ENCODE measurements around the gene RNF213.
"Not testable (repeated sequence)": the region's sequence is repeated elsewhere in the genome, so short reads cannot be mapped to it uniquely, and the experiment has no call there.

RNF213 gene

GRCh38 chr17:80295146-80295545 lies 34.5 kb downstream of the RNF213 start:
- no peak for DNase-seq (ENCODE audit: low spot score)

- DNase-seq (ENCODE audit: low spot score): no peak
These were observed 34.9 kb downstream of the RNF213 start for GRCh38 chr17:80295559-80295958.

GRCh38 chr17:80296221-80296620 lies 35.6 kb downstream of the RNF213 start:
- DNase-seq (ENCODE audit: low spot score): no peak

- DNase-seq (ENCODE audit: low spot score): no peak
These were observed 37.4 kb downstream of the RNF213 start for GRCh38 chr17:80297996-80298560.

GRCh38 chr17:80299350-80300100 lies 38.9 kb downstream of the RNF213 start:
- not testable (repeated sequence) for DNase-seq (ENCODE audit: low spot score)

GRCh38 chr17:80300756-80301155 lies 40.1 kb downstream of the RNF213 start:
- not testable (repeated sequence) for DNase-seq (ENCODE audit: low spot score)

- DNase-seq (ENCODE audit: low spot score): no peak
These were observed 43.2 kb downstream of the RNF213 start for GRCh38 chr17:80303824-80304223.

GRCh38 chr17:80307994-80308691 lies 47.5 kb downstream of the RNF213 start:
- no peak for DNase-seq (ENCODE audit: low spot score)

- no peak for DNase-seq (ENCODE audit: low spot score)
These were observed 48.3 kb downstream of the RNF213 start for GRCh38 chr17:80308692-80309517.

GRCh38 chr17:80311216-80311827 lies 50.7 kb downstream of the RNF213 start:
- DNase-seq (ENCODE audit: low spot score): no peak

GRCh38 chr17:80312621-80313135 lies 52.0 kb downstream of the RNF213 start:
- DNase-seq (ENCODE audit: low spot score): no peak

GRCh38 chr17:80313160-80313829 lies 52.6 kb downstream of the RNF213 start:
- no peak for DNase-seq (ENCODE audit: low spot score)

GRCh38 chr17:80313946-80314345 lies 53.3 kb downstream of the RNF213 start:
- not testable (repeated sequence) for DNase-seq (ENCODE audit: low spot score)

GRCh38 chr17:80315517-80316182 lies 55.0 kb downstream of the RNF213 start:
- no peak for DNase-seq (ENCODE audit: low spot score)

- DNase-seq (ENCODE audit: low spot score): no peak
These were observed 55.8 kb downstream of the RNF213 start for GRCh38 chr17:80316431-80316830.

- DNase-seq (ENCODE audit: low spot score): no peak
These were observed 56.5 kb downstream of the RNF213 start for GRCh38 chr17:80316927-80317705.

- DNase-seq (ENCODE audit: low spot score): no peak
These were observed 57.0 kb downstream of the RNF213 start for GRCh38 chr17:80317706-80317980.

GRCh38 chr17:80318166-80318565 lies 57.5 kb downstream of the RNF213 start:
- DNase-seq (ENCODE audit: low spot score): no peak

- DNase-seq (ENCODE audit: low spot score): no peak
These were observed 58.8 kb downstream of the RNF213 start for GRCh38 chr17:80319262-80319998.

Data from AG08396 (cell line).